ENCODE results near the gene SPACA1.
A peak's percentile ranks its signal among the peaks of the same experiment; 100 is the strongest.

The SPACA1 gene

GRCh38 chr6:88006557-88006956 lies 41.1 kb upstream of the SPACA1 start:
- no peak overlapping the region for H3K4me2 ChIP-seq (ENCODE audit: insufficient read depth, low read length)
- no peak overlapping the region for H3K4me3 ChIP-seq (ENCODE audit: low read depth in 1 of 2, low read length in 2 of 2)
- H3K79me2 ChIP-seq (ENCODE audit: insufficient read depth, low read length), result no peaks in the 10 kb centered on the region
- ATAC-seq (ENCODE audit: insufficient read depth, low read depth), result no peak
- DNase-seq, result no peak
- H2AFZ ChIP-seq (ENCODE audit: low read depth, low read length), result no peak overlapping the region
- no peak overlapping the region for H3K27ac ChIP-seq (ENCODE audit: low read length)
- TF ChIP-seq EZH2 (IDR thresholded peaks at IDR 0.05; ENCODE audit: borderline replicate concordance, low read depth, low read length, severe bottlenecking) (no peak), CTCF (IDR thresholded peaks at IDR 0.05; ENCODE audit: borderline replicate concordance, extremely low read depth, low read length, poor library complexity, severe bottlenecking) (no peak)
- H3K4me1 ChIP-seq (ENCODE audit: insufficient read depth, low read length), result no peaks in the 10 kb centered on the region
- H3K9ac ChIP-seq (ENCODE audit: low read depth, low read length), result no peak overlapping the region
- no peaks in the 10 kb centered on the region for H3K9me3 ChIP-seq (ENCODE audit: insufficient read depth, low read length, severe bottlenecking)
- H3K27me3 ChIP-seq (ENCODE audit: insufficient read depth, low read length, poor library complexity), result no peaks in the 10 kb centered on the region
- no peaks in the 10 kb centered on the region for H4K20me1 ChIP-seq (ENCODE audit: insufficient read depth, low read length)
- no peaks in the 10 kb centered on the region for H3K36me3 ChIP-seq (ENCODE audit: insufficient read depth, low read length)

- Histone ChIP-seq H3K79me2 (ENCODE audit: insufficient read depth, low read length) (no peaks in the 10 kb centered on the region), H3K9ac (ENCODE audit: low read depth, low read length) (no peak overlapping the region), H3K36me3 (ENCODE audit: insufficient read depth, low read length) (no peaks in the 10 kb centered on the region), H4K20me1 (ENCODE audit: insufficient read depth, low read length) (no peaks in the 10 kb centered on the region), H2AFZ (ENCODE audit: low read depth, low read length) (no peak overlapping the region), H3K4me1 (ENCODE audit: insufficient read depth, low read length) (peaks cover 11% of the 10 kb centered on the region), H3K27ac (ENCODE audit: low read length) (no peak overlapping the region), H3K4me3 (ENCODE audit: low read depth in 1 of 2, low read length in 2 of 2) (no peak overlapping the region), H3K4me2 (ENCODE audit: insufficient read depth, low read length) (no peak overlapping the region), H3K9me3 (ENCODE audit: insufficient read depth, low read length, severe bottlenecking) (no peaks in the 10 kb centered on the region), H3K27me3 (ENCODE audit: insufficient read depth, low read length, poor library complexity) (no peaks in the 10 kb centered on the region)
- ATAC-seq (ENCODE audit: insufficient read depth, low read depth) (no peak), DNase-seq (no peak)
- TF ChIP-seq EZH2 (IDR thresholded peaks at IDR 0.05; ENCODE audit: borderline replicate concordance, low read depth, low read length, severe bottlenecking) (no peak), CTCF (IDR thresholded peaks at IDR 0.05; ENCODE audit: borderline replicate concordance, extremely low read depth, low read length, poor library complexity, severe bottlenecking) (no peak)
Measured at GRCh38 chr6:88008411-88008810, 39.2 kb upstream of the SPACA1 start.

GRCh38 chr6:88008831-88009231 lies 38.8 kb upstream of the SPACA1 start:
- Histone ChIP-seq H3K36me3 (ENCODE audit: insufficient read depth, low read length) (no peaks in the 10 kb centered on the region), H3K79me2 (ENCODE audit: insufficient read depth, low read length) (no peaks in the 10 kb centered on the region), H4K20me1 (ENCODE audit: insufficient read depth, low read length) (no peaks in the 10 kb centered on the region), H3K9me3 (ENCODE audit: insufficient read depth, low read length, severe bottlenecking) (no peaks in the 10 kb centered on the region), H3K4me3 (ENCODE audit: low read depth in 1 of 2, low read length in 2 of 2) (no peak overlapping the region), H2AFZ (ENCODE audit: low read depth, low read length) (no peak overlapping the region), H3K27me3 (ENCODE audit: insufficient read depth, low read length, poor library complexity) (no peaks in the 10 kb centered on the region), H3K4me1 (ENCODE audit: insufficient read depth, low read length) (peaks cover 11% of the 10 kb centered on the region), H3K27ac (ENCODE audit: low read length) (no peak overlapping the region), H3K9ac (ENCODE audit: low read depth, low read length) (no peak overlapping the region), H3K4me2 (ENCODE audit: insufficient read depth, low read length) (no peak overlapping the region)
- TF ChIP-seq EZH2 (IDR thresholded peaks at IDR 0.05; ENCODE audit: borderline replicate concordance, low read depth, low read length, severe bottlenecking), result no peak
- no peak for TF ChIP-seq CTCF (IDR thresholded peaks at IDR 0.05; ENCODE audit: borderline replicate concordance, extremely low read depth, low read length, poor library complexity, severe bottlenecking)
- DNase-seq (no peak), ATAC-seq (ENCODE audit: insufficient read depth, low read depth) (no peak)

- Histone ChIP-seq H2AFZ (ENCODE audit: low read depth, low read length) (0 out of 2 replicates have a peak overlapping the region, but pooled peaks have one; percentile 20), H3K4me3 (ENCODE audit: low read depth in 1 of 2, low read length in 2 of 2) (no peak overlapping the region), H3K27me3 (ENCODE audit: insufficient read depth, low read length, poor library complexity) (no peaks in the 10 kb centered on the region), H3K9ac (ENCODE audit: low read depth, low read length) (no peak overlapping the region), H3K27ac (ENCODE audit: low read length) (no peak overlapping the region), H3K4me2 (ENCODE audit: insufficient read depth, low read length) (peak overlapping the region; percentile 47; the same call in 1 of the 2 replicates), H3K4me1 (ENCODE audit: insufficient read depth, low read length) (peaks cover 11% of the 10 kb centered on the region), H4K20me1 (ENCODE audit: insufficient read depth, low read length) (no peaks in the 10 kb centered on the region), H3K79me2 (ENCODE audit: insufficient read depth, low read length) (no peaks in the 10 kb centered on the region), H3K9me3 (ENCODE audit: insufficient read depth, low read length, severe bottlenecking) (no peaks in the 10 kb centered on the region), H3K36me3 (ENCODE audit: insufficient read depth, low read length) (no peaks in the 10 kb centered on the region)
- DNase-seq (peak; percentile 62), ATAC-seq (ENCODE audit: insufficient read depth, low read depth) (peak; percentile 100)
- no peak for TF ChIP-seq CTCF (IDR thresholded peaks at IDR 0.05; ENCODE audit: borderline replicate concordance, extremely low read depth, low read length, poor library complexity, severe bottlenecking)
- no peak for TF ChIP-seq EZH2 (IDR thresholded peaks at IDR 0.05; ENCODE audit: borderline replicate concordance, low read depth, low read length, severe bottlenecking)
Measured at GRCh38 chr6:88013015-88013414, 34.6 kb upstream of the SPACA1 start.
